HG02884 (cell line): ENCODE data around the gene DYDC2.
"Not testable (repeated sequence)": the region's sequence is repeated elsewhere in the genome, so short reads cannot be mapped to it uniquely, and the experiment has no call there.

ENCODE experiments used
- ATAC-seq: cut with Tn5 transposase; IDR thresholded peaks from one replicate; pipeline ENCODE4 v1.9.1; 2021; ENCODE audit warnings: mild to moderate bottlenecking, moderate library complexity; ENCODE audit not compliant: unreplicated experiment

The DYDC2 gene

DNA sequence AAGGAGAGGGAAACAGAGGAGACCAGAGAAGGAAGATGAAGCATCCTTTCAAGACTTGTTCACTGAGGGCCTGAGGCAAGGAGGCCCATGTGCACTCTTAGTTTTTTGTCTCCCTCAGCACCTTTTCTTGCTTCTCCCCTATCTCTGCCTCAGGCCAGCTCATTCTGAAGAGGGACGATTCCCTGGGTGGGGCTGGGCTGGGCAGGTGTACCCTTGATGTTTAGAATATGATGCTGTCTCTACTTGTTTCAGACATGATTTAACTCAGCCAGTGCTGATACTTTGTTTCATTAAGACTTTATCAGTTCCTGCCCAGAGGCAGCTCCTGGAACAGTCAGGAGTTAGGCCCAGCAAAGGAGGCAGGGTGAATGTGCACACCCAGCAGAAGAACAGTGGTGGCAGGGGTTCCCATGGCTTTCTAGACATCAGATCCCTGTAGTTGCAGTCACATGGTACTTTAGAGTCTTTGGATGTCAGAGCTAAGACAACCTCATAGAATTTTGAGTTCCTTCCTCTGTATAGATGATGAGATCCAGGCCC, 55.2 kb downstream of the DYDC2 start:
- ATAC-seq, result no peak

DNA sequence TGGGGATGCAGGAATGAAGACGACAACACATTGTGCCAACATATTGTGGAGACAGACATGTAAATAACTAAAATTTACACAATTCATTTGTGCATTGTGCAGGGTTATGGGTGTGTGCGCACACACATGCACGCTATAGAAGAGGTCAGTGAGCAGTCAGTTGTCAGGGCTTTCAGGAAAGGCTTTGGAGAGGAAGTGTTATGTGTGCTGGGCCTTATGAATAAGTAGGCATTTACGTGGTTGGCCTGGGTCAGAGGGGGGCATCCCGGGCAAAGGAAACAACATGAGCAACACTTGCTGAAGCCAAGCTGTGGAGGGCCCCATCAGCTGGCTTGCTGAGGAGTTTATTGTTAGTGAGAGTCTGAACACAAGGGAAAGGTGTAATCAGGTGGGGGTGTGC, 55.9 kb downstream of the DYDC2 start:
- ATAC-seq, result no peak

DNA sequence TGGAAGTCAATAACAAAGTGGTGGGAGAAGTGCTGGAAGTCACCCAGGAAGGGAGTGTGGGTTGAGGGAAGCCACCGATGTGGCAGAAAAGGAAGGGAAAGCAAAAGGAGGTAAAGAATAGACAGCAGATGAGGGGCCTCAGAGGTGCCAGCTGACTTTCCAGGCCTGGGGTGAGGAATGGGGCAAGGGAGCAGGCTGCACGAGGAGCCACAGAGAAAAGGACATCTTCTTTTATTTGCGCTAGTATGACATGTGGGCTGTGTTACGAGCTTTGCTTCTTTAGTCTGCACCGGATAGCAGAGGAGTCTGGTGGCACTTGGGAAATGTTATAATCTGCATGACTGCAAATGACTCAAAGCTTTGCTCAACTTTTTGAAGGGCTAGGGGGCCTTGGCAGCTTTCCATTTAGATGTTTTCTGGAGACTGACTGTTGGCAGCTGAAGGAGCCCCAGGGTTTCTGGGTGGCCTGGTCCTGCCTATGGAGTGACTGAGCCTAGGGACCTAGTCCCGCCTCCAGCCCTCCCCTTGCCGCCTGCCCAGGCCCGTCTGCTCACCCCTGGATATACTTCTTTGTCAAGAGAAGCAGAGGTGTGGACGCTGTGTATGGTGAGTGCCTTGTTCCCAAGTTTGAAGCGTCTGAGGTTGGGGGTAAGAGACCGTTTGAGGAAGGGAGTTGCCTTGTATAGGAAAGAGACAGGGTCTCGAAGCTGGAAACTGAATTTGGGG, 56.9 kb downstream of the DYDC2 start:
- no peak for ATAC-seq

- ATAC-seq, result no peak
These were observed 57.7 kb downstream of the DYDC2 start for GRCh38 chr10:80414142-80414895.

DNA sequence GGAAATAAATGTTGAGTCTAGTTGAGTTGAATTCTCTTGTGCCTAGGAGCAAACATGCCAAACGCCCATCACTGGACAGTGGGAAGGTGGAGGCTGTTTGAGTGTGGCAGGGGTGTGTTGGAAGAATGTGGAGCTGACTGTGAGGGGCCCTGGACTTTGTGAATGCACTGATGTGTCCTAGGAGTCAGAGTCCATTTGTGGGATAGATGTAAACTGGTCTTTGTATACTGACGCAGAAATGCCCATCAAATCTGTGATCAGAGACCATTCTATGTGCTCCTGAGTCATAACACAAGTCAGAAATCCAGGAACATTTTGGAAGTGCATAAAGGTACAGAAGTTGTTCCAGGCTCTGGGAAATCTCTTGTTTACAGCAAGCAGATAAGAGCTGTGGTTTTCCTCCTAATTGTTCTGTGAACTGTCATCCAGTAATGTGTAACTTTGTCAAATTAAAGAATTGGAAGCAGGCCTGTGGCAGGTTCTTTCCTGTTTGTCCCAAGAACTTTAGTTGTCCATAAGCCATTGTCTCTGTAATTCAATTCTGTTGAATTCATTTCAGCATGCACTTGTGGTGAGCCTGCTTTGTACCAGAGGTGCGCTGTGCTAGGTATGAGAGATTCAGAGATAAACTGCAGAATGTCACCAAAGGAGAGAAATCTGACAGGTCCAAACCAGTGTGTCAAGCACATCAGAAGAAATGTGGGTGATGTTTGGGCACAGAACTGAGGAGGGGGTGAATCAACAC, 59.3 kb downstream of the DYDC2 start:
- ATAC-seq, result no peak

GRCh38 chr10:80416479-80417098, 60.0 kb downstream of the DYDC2 start:
- ATAC-seq, result no peak

GRCh38 chr10:80417256-80417655, 60.7 kb downstream of the DYDC2 start:
- not testable (repeated sequence) for ATAC-seq
